ENCODE measurements around the gene KCNB1. TPM values are rescaled to one million over a fixed set of nuclear protein-coding genes. Genes with fewer than 3 reads are reported as not detected.

The KCNB1 gene
- polyA plus RNA-seq, 1 donor from 2014 or later = 3.6 TPM

- Histone ChIP-seq H3K27ac (ENCODE audit: low read length) (no peak overlapping the region), H2AFZ (ENCODE audit: low read depth, low read length) (no peak overlapping the region), H3K36me3 (ENCODE audit: insufficient read depth, low read length) (no peaks in the 10 kb centered on the region), H4K20me1 (ENCODE audit: insufficient read depth) (no peaks in the 10 kb centered on the region), H3K79me2 (replicated peaks; ENCODE audit: insufficient read depth, low read length) (no peaks in the 10 kb centered on the region), H3K4me2 (ENCODE audit: low read length) (no peak overlapping the region), H3K9me2 (ENCODE audit: insufficient read depth, low read length) (no peaks in the 10 kb centered on the region), H3K9me3 (ENCODE audit: low read length) (no peaks in the 10 kb centered on the region), H3K9ac (ENCODE audit: low read length) (no peak overlapping the region), H3K27me3 (ENCODE audit: insufficient read depth, low read depth, low read length) (peaks cover under 1% of the 10 kb centered on the region), H3K4me3 (ENCODE audit: low read length) (no peak overlapping the region), H3F3A (ENCODE audit: insufficient read depth, low read length, poor library complexity, severe bottlenecking) (no peaks in the 10 kb centered on the region)
- TF ChIP-seq EZH2 (IDR thresholded peaks at IDR 0.05; ENCODE audit: borderline replicate concordance, insufficient read depth, low read length, poor library complexity, severe bottlenecking) (no peak), EP300 (conservative IDR thresholded peaks at IDR 0.05; ENCODE audit: poor library complexity, severe bottlenecking) (no peak), TAF1 (IDR thresholded peaks at IDR 0.05; ENCODE audit: low read depth) (no peak), RAD21 (conservative IDR thresholded peaks at IDR 0.05) (no peak), POLR2AphosphoS5 (IDR thresholded peaks at IDR 0.05) (no peak), SMC3 (conservative IDR thresholded peaks at IDR 0.05; ENCODE audit: poor library complexity) (no peak), MXI1 (conservative IDR thresholded peaks at IDR 0.05; ENCODE audit: poor library complexity, severe bottlenecking) (no peak)
- TF ChIP-seq, protein P1, sequence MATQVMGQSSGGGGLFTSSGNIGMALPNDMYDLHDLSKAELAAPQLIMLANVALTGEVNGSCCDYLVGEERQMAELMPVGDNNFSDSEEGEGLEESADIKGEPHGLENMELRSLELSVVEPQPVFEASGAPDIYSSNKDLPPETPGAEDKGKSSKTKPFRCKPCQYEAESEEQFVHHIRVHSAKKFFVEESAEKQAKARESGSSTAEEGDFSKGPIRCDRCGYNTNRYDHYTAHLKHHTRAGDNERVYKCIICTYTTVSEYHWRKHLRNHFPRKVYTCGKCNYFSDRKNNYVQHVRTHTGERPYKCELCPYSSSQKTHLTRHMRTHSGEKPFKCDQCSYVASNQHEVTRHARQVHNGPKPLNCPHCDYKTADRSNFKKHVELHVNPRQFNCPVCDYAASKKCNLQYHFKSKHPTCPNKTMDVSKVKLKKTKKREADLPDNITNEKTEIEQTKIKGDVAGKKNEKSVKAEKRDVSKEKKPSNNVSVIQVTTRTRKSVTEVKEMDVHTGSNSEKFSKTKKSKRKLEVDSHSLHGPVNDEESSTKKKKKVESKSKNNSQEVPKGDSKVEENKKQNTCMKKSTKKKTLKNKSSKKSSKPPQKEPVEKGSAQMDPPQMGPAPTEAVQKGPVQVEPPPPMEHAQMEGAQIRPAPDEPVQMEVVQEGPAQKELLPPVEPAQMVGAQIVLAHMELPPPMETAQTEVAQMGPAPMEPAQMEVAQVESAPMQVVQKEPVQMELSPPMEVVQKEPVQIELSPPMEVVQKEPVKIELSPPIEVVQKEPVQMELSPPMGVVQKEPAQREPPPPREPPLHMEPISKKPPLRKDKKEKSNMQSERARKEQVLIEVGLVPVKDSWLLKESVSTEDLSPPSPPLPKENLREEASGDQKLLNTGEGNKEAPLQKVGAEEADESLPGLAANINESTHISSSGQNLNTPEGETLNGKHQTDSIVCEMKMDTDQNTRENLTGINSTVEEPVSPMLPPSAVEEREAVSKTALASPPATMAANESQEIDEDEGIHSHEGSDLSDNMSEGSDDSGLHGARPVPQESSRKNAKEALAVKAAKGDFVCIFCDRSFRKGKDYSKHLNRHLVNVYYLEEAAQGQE (IDR thresholded peaks at IDR 0.05; ENCODE audit: borderline replicate concordance) = no peak
- TF ChIP-seq, protein P2, sequence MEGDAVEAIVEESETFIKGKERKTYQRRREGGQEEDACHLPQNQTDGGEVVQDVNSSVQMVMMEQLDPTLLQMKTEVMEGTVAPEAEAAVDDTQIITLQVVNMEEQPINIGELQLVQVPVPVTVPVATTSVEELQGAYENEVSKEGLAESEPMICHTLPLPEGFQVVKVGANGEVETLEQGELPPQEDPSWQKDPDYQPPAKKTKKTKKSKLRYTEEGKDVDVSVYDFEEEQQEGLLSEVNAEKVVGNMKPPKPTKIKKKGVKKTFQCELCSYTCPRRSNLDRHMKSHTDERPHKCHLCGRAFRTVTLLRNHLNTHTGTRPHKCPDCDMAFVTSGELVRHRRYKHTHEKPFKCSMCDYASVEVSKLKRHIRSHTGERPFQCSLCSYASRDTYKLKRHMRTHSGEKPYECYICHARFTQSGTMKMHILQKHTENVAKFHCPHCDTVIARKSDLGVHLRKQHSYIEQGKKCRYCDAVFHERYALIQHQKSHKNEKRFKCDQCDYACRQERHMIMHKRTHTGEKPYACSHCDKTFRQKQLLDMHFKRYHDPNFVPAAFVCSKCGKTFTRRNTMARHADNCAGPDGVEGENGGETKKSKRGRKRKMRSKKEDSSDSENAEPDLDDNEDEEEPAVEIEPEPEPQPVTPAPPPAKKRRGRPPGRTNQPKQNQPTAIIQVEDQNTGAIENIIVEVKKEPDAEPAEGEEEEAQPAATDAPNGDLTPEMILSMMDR (IDR thresholded peaks at IDR 0.05; ENCODE audit: poor library complexity, severe bottlenecking) = no peak
Measured at GRCh38 chr20:49326026-49326425, 156.4 kb downstream of the KCNB1 start.

- TF ChIP-seq, protein P1 (IDR thresholded peaks at IDR 0.05; ENCODE audit: borderline replicate concordance) = no peak
- no peak for TF ChIP-seq SMC3 (conservative IDR thresholded peaks at IDR 0.05; ENCODE audit: poor library complexity)
- TF ChIP-seq, protein P2 (IDR thresholded peaks at IDR 0.05; ENCODE audit: poor library complexity, severe bottlenecking) = no peak
- TF ChIP-seq MXI1 (conservative IDR thresholded peaks at IDR 0.05; ENCODE audit: poor library complexity, severe bottlenecking) = no peak
- TF ChIP-seq EP300 (conservative IDR thresholded peaks at IDR 0.05; ENCODE audit: poor library complexity, severe bottlenecking) = no peak
- TF ChIP-seq EZH2 (IDR thresholded peaks at IDR 0.05; ENCODE audit: borderline replicate concordance, insufficient read depth, low read length, poor library complexity, severe bottlenecking) = no peak
- no peak for TF ChIP-seq POLR2AphosphoS5 (IDR thresholded peaks at IDR 0.05)
- no peak for TF ChIP-seq TAF1 (IDR thresholded peaks at IDR 0.05; ENCODE audit: low read depth)
- TF ChIP-seq RAD21 (conservative IDR thresholded peaks at IDR 0.05) = no peak
- Histone ChIP-seq H3K9me3 (ENCODE audit: low read length) (no peaks in the 10 kb centered on the region), H3K9ac (ENCODE audit: low read length) (no peak overlapping the region), H2AFZ (ENCODE audit: low read depth, low read length) (no peak overlapping the region), H3K4me2 (ENCODE audit: low read length) (no peak overlapping the region), H3F3A (ENCODE audit: insufficient read depth, low read length, poor library complexity, severe bottlenecking) (no peaks in the 10 kb centered on the region), H3K79me2 (replicated peaks; ENCODE audit: insufficient read depth, low read length) (no peaks in the 10 kb centered on the region), H3K9me2 (ENCODE audit: insufficient read depth, low read length) (no peaks in the 10 kb centered on the region), H3K36me3 (ENCODE audit: insufficient read depth, low read length) (no peaks in the 10 kb centered on the region), H4K20me1 (ENCODE audit: insufficient read depth) (no peaks in the 10 kb centered on the region), H3K4me3 (ENCODE audit: low read length) (no peak overlapping the region), H3K27me3 (ENCODE audit: insufficient read depth, low read depth, low read length) (peaks cover 18% of the 10 kb centered on the region), H3K27ac (ENCODE audit: low read length) (no peak overlapping the region)
Measured at GRCh38 chr20:49324306-49324705, 158.2 kb downstream of the KCNB1 start.
